Frontal cortex (tissue), 4 donors: Measurements from ENCODE around the gene SPTLC3. TPM values are rescaled to one million over a fixed set of nuclear protein-coding genes. Genes with fewer than 3 reads are reported as not detected.
A peak's percentile ranks its signal among the peaks of the same experiment; 100 is the strongest.

Experiments
- DNase-seq, 2 donors: peaks; one replicate each; pipeline ENCODE4 v3.0.0; 2012; ENCODE audit warnings: low spot score in 2 of 2
- FAIRE-seq: peaks from 2 replicates; lab custom pipeline; 2012; peaks lifted over from hg19 to GRCh38; lab: Jason Lieb, UNC
- total RNA-seq: library from RNA; depleted of rRNA; stranded (reverse); fragments of >200 nt; gene quantifications from one replicate; pipeline ENCODE4 v1.2.3, GENCODE V29; 2014
- donor health status: control.
- donor health status: control.
- donor health status: control.

SPTLC3 gene
- total RNA-seq, 1 donor from 2014 or later: 0.82 TPM

DNA sequence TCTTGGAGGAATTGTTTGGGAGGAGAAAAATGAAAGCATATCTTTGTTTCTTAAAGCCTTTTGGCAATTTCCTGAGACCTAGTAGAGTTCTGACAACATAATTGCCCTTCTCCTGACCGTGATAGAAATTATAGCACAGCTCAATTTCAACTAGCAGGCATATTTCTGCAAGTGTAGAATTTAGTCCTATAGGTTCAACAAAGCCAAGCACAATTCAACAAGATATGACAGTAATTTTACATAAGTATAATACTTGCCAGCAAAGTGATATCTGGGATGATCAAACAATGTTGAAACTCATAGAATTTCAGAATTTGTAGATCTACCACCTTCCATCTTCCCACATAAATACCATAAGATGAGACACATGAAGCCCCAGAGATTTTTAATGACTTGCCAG is 73.1 kb downstream of the SPTLC3 start:
- DNase-seq (no peak), FAIRE-seq (no peak)

DNA sequence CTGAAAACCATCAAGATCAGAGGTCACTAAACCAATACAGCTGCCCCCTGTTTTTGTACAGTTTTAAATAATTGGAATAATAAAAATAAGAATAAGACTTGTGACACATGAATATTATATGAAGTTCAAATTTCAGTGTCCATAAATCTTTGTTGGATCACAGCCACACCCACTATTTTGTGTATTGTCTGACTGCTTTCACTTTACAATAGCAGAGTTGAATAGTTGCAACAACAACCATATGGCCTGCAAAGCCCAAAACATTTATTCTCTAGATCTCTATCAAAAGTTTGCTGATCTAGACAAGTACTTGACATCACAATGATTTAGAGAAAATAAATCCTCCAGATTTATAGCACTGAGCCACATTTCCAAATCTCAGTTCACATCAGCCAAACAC is 73.6 kb downstream of the SPTLC3 start:
- FAIRE-seq (no peak), DNase-seq (no peak)

DNA sequence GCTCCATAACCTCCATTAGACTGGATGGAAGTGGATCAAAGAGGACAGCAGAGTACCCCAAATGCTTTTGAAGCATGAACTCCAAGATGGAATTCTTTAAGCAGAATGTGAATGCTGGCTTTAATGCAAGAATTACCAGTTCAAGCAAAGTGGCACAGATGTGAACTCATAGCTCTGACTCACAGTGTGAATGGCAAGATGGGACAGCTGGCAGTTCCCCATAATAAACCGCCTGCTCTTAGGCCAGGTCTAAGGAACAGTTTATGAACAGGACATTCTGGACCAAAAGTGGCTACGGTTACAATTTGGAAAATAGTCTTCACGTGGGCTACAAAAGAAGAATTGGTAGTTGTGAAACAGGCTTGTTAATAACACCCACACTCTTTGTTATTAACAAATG is 76.5 kb downstream of the SPTLC3 start:
- FAIRE-seq (no peak), DNase-seq (no peak)

DNA sequence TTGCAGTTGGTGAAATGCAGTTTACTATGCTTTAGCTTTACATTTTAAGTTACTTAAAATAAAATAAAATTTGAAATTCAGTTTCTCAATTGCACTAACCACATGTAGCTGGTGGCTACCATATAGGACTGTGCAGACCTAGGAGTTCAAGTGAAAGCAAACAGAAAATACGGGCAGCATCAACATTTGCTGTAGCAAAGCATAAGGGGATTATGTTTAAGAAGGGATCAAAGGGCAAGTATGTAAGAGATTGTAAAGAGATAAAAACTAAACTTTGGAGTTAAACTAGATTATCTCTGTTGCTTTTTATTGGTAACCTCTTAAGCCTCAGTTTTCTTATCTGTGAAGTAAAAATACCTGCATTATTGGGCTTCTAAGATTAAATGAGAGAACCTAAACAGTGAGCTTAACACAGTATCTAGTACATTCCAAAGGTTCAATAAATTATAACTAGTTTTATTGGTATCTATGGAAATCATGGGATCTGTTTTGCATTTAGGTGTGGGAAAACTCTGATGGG is 81.2 kb downstream of the SPTLC3 start:
- no peak for FAIRE-seq
- DNase-seq: no peak

DNA sequence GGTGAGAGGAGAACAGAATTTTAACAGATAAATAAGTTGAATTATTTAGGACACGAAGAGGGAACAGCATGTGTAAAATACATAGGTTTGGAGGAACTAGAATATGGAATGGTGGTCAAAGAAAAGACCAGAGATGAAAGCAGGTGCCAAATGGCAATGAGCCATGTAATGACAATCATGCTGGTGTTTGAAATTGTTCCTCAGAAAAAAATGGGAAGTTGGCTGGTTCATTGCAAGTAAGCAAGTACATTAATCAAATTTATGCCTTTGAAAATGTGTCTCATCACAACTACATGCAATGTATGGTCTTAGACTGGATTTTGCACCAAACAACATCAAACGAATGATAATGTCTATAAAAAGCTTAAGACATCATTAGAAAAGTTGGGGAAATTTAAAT is 83.3 kb downstream of the SPTLC3 start:
- FAIRE-seq (no peak), DNase-seq (no peak)

DNA sequence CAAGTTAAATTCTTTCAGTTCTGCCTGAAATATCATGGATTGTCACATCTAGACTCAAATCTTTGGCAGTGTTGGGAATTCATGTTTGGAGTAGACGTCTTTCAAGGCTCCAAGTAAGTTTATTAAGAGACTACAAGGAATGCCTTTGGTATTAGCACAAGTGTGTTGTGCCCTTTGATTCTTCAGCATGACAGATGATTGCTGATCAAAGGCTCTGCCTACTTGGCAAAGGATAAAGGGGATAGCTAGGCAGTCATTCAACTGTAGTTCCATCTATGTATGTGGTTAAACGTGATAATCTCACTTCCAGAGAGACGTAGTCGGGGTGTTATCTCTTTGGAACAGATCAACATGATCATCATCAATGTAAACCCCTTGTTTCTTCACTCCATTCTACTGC is 86.2 kb downstream of the SPTLC3 start:
- DNase-seq: no peak
- no peak for FAIRE-seq

DNA sequence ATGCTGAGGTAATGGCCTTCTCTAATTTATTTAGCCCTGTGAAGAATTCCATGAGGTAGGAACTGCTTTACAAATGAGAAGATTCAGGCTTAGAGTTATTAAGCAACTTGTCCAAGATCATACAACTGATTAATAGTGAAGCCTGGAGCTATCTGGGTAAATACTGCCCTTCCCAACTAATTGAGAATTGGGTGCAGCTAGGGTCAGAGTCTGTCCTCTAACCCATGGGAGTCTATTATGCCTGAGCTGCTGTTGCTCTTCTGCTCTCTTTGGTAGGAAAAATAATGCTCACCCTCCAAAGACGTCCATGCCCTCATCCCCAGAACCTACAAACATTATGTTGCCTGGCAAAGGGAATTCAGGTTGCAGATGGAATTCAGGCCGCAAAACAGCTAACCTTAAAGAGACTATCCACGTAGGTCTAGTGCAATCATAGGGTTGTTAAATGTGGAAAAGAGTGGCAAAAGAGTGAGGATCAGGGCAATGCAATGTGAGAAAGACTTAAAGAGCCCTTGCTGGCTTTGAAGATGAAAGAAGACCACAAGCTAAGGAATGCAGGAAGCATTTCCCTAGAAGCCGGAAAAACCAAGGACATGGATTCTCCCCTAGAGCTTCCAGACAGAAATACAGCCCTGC is 90.1 kb downstream of the SPTLC3 start:
- no peak for FAIRE-seq
- DNase-seq: no peak

DNA sequence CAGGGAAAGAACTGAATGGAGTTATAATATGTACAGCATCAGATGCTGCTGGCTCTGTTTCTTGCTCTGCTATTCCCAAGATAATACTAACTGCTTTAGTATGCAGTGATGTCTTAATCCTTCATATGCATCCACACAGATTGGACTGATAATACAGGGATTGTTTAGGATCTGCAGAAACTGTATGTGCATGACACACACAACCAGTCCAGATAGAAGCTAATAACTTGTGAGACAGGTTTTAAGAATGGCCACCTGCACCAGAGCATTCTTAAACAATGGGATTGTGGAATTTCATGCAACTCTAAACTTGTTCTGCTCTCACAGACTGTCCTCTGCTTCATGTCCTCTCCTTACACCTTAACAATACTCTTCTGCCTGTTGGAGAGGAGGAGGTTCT is 90.9 kb downstream of the SPTLC3 start:
- no peak for FAIRE-seq

DNA sequence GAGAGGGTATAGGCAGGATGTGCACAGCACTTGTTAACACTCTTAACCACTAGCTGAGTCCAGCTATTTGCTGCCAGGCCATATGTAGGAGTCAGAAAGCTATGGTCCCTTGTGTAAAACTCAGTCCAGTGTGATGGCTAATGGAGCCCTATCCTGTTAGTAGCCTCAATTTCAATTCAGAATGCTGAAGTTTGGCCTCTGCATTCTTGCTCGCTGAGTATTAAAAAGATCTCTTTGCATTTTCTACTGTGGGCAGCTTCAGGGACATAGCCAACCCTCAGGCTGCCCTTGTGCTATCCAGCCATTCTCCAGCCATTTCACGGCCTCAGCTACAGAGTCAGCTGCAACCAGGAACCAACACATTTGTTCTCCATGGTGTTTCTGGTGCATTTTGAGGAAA is 92.5 kb downstream of the SPTLC3 start:
- FAIRE-seq (no peak), DNase-seq (no peak)

More for the DNA sequence above, 90.9 kb downstream of the SPTLC3 start:
- no peak for DNase-seq

DNA sequence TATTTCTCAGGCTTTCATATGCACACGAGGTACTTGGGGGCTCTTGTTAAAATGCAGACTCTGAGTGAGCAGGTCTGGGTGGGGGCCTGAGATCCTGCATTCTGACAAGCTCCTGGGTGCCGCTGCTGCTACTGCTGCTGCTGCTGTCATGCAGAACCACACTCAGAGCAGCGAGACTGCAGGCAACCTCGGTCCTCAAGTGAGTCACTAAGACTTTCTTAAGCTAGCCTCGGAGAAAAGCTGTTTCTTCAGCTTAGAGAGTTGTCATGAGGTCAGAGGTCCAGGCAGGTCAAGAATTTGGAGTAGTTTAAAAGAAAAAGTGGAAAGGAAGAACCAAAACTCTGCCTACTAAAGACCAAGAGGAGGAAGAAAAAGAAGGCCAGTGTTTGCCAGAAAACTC is 92.9 kb downstream of the SPTLC3 start:
- no peak for FAIRE-seq
- DNase-seq: no peak

DNA sequence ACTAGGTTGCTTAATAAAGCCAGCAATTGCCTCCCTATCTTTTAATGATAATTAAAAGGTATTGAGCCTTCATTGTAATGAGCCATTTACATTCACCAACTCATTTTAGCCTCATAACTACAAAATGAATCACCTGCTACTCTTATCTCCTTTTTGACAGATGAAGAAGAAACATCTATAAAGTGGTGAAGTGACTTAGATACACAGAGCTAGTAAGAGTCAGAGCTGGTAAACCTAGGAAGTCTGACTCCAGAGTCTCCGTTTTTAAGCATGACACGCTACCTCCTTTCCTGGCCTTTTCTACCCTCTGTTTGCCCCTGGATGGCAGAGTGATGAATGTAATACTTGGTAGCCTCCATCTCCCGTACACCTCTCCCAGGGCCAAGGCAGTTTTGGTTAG is 93.5 kb downstream of the SPTLC3 start:
- DNase-seq (no peak), FAIRE-seq (no peak)

DNA sequence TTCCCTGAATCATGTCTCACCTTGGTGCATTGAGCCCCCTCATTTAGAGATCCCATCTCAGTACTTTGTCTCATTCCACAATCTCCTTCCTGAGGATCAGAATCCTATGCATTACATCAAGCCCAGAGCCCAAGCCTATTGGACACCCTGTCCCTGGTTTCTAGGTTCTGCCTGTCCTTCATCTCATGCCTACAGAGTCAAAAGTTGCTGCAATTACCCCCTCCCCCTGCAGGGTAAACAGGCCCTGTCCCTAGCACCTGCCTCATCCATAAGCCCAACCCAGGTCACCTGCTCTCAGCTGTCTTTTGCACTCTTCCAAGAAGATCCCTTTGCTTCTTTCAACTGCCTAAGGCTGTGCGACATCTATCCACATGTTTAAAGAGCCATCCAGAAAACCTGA is 93.9 kb downstream of the SPTLC3 start:
- FAIRE-seq: no peak
- no peak for DNase-seq

DNA sequence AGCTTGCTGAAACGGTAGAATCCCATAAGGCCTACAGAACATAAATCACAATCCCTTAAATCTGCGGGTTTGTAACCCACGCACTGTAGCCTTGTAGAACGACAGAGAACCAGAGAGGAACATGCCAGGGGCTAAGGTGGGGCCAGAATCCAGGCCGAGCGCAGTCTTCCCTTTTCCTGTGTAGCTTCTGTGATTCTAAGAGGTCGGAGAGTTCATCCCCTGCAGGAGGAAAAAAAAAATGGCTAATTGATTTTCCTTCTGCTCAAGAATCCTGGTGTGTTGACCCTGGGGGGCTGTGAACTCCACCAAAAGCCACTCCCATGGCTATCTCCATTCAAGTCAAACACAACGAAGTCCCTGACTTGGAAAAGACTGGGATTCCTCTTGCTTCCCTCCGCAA is 96.3 kb downstream of the SPTLC3 start:
- DNase-seq (no peak), FAIRE-seq (no peak)

DNA sequence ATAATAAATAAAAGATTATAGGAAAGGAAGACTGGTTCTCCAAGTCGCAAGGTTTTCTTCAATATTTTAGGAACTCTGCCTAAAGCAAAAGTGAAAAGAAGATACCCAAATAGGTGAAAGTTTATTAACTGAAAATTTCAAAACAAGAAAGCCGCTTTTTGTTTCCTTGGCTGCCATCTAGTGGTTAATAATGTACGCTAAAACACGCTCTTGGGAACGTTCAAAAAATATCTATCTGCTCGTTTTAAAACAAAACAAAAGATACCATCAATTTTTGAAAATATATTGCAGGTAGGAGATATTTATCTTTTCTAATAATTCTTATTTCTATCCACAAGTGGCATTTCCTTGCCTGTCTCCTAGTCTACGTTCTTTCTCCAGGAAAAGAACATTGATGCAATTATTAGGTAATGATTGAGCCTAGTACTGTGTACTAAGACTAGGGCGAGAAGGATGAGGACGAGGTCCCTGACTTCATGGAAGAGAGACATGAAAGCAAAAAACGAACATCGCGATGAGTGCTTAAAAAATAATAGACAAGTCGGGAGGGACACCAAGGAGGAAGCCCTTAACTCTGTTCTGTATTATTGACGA is 97.2 kb downstream of the SPTLC3 start:
- peak; percentile 80 for FAIRE-seq
- DNase-seq: peak; percentile 2 to 25

DNA sequence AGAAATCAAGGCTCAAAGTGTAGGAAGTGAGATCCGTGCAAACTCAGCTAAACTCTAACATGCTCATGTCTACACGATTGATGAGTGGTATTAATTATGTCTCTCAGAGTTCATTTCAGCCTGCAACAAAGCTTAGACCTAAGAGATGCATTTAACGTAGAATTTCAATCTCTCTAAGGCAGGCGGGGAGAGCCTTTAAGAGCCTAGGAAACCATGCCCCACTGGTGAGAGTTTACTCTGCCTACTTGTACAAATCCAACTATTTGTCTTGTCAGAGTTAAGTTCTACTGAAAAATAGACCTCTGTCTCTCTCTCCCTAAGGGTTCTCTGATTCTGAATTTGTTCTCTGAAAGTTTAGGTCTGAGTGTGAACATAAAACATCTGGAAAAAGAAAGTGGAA is 100.9 kb downstream of the SPTLC3 start:
- FAIRE-seq (no peak), DNase-seq (no peak)

DNA sequence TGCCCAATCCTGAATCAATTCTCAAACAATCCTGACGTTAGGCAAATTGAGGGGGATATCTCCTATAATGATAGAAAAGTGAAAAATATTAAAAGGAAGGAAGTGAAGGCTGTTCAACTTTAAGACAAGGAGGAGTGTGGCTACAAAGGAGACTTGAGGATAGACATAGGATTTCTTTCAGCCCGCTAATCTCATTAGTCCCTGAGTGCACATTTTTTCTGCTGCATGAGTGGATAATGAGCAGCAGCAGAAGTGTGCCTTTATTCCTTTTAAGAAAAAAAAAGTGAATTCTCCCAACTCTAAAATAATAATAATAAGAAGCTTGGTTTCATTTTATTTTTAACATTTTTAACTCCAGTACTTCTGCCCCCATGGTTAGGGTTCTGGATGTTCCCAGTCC is 102.0 kb downstream of the SPTLC3 start:
- FAIRE-seq: no peak
- DNase-seq: no peak

DNA sequence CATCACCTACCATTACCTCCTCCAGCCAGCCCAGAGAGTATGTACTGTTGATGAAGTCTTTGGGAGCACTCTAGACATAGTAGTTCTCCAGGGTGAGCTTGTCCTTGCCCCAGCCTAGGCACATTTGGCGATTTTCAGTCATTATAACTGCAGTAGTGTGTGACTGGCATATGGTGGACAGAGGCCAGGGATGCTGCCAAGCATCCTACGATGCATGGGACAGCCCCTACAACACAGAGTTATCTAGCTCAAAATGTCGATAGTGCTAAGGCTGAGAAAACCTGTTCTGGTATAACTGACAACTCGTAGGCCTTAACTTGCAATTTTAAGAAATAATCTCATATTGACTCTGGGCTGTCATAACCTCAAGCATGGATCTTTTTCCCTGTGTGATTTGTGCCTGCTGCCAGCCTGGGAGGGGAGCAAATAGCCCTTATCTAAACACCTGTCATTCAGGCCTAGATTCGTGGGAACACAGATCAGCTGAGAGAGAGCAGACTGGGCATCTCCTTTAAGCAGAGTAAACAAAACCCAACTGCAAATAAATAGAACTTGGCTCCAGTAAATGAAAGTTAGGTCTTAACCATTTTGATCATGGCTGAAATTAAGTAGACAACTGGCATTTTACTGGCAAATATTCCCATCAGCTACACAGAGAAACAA is 102.6 kb downstream of the SPTLC3 start:
- DNase-seq (no peak), FAIRE-seq (no peak)

DNA sequence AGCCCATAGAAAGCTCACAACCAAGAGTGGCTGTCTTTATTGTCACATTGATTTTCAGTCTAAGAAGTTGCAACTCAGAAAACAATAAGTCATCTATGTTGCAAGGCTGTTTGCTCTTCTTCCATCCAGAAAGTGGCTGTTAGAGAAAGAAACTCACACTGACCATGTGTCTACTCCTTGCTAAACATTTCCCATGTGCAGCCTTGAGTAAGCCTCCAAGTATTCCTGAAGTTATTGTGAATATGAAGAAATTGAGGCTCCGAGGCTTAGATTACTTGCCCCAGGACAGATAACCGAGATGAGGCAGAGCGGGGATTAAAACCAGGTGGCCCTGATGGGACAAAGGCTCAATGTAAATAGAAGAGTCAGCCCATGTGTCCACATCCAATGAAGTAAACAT is 105.0 kb downstream of the SPTLC3 start:
- FAIRE-seq (no peak), DNase-seq (no peak)

DNA sequence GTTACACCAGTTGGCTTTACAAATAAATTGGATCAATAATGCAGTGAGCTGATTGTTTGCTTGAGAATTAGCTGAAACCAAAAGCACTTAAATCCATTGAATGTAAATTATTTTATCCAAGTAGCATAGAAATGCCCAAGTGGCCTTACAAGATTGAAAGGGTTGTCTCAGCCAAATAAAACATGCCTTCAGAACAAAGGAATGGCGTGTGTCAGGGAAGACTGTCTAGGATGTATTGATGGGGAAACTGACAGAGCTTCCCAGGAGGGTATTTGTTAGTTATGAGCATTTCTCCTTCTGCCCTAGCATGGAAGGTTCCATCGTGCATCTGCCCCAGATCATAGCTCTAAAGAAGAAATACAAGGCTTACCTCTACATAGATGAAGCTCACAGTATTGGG is 108.4 kb downstream of the SPTLC3 start:
- FAIRE-seq (no peak), DNase-seq (no peak)

DNA sequence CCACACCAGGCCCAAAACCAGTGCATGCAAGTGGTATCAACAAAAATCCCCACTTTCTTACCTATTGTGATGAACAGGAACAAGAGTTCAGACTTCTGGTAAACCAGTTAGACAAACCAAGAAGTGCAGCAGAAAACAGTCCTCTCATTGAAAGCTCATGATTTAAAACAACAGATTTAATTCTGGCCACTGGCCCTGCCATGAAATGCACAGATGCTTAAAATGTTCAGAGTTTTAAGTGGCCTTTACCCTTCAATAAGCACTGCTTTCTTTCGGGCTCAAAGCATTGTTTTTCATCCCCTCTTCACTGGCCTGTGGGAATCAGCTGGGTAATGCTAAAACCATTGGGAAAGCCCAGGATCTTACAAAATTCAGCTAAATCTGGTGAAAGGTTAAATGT is 109.9 kb downstream of the SPTLC3 start:
- DNase-seq (no peak), FAIRE-seq (no peak)

DNA sequence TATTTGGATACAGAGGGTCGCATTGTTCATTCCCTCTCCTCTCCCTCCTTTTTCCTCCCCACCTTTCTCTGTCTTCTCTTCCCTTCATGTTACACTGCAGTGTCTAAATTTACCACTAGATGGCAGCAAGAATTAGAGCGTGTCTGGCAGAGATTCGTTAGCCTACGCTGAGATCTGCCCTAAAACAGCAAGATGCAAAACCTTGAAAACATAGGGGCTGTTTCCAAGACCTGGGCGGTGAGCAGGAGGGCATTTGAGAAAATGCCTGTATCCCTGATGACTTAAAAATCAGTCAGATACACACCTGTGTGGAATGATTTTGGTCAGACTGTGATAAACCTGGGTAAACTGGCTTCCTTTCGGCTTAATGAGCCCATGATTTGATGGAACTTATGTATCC is 110.8 kb downstream of the SPTLC3 start:
- peak in 1 of 2 donors; percentile 27 for DNase-seq
- FAIRE-seq: no peak
